GM12878 (cell line): Measurements from ENCODE around the gene TTLL3.

Source experiments
- CTCF ChIP-seq, 3 experiments: IDR thresholded peaks in 2 of 3; conservative IDR thresholded peaks in 1 of 3; 2 replicates each; pipeline ENCODE4 v1.5.1; 2011; ENCODE audit warnings: low read depth in 3 of 3, low read length in 3 of 3, mild to moderate bottlenecking in 3 of 3, control low read depth in 2 of 3, moderate library complexity in 2 of 3, inconsistent platforms in 1 of 3, mixed read lengths in 1 of 3; ENCODE audit not compliant: control insufficient read depth in 2 of 3, insufficient read depth in 1 of 3; ENCODE audit errors: extremely low read depth in 1 of 3
- EZH2 ChIP-seq: IDR thresholded peaks from 2 replicates; pipeline ENCODE4 v1.6.1; 2012; ENCODE audit warnings: low read depth, mild to moderate bottlenecking, control low read depth, inconsistent platforms, low read length, borderline replicate concordance; ENCODE audit not compliant: control insufficient read depth
- GABPA ChIP-seq: IDR thresholded peaks from 2 replicates; pipeline ENCODE4 v1.6.1; 2014; ENCODE audit warnings: antibody characterized with exemption, low read depth, mild to moderate bottlenecking, inconsistent platforms
- KDM1A ChIP-seq: fragments of 200-600 bp; sonication (generic); IDR thresholded peaks from 2 replicates; pipeline ENCODE4 v1.6.1; 2016; ENCODE audit warnings: borderline replicate concordance
- NFXL1 ChIP-seq: fragments of 450-650 bp; IDR thresholded peaks from 2 replicates; pipeline ENCODE4 v1.6.1; 2017; ENCODE audit warnings: antibody characterized with exemption, mild to moderate bottlenecking, borderline replicate concordance
- POLR2AphosphoS5 ChIP-seq: IDR thresholded peaks from 2 replicates; pipeline ENCODE4 v1.6.1; 2011; ENCODE audit warnings: mild to moderate bottlenecking, low read length, inconsistent platforms
- SMC3 ChIP-seq: IDR thresholded peaks from 2 replicates; pipeline ENCODE4 v1.6.1; 2011; ENCODE audit warnings: low read length, improper control_type of control experiment, borderline replicate concordance
- ZNF274 ChIP-seq: IDR thresholded peaks from one replicate; pipeline ENCODE4 v1.8.0; 2011; ENCODE audit not compliant: insufficient read length, insufficient read depth

- TF ChIP-seq CTCF (IDR thresholded peaks at IDR 0.05 in 2 of 3, conservative IDR thresholded peaks at IDR 0.05 in 1 of 3; ENCODE audit: control insufficient read depth in 2 of 3, extremely low read depth in 1 of 3, insufficient read depth in 1 of 3, low read depth in 3 of 3, low read length in 3 of 3), result no peak
- 0 out of 2 replicates have a peak, but pooled peaks have one; percentile 19 for TF ChIP-seq POLR2AphosphoS5
- no peak for TF ChIP-seq KDM1A
- no peak for TF ChIP-seq GABPA
- TF ChIP-seq ZNF274, result no peak
- TF ChIP-seq SMC3, result no peak
- TF ChIP-seq EZH2, result no peak
- no peak for TF ChIP-seq NFXL1
These were observed 2.1 kb upstream of the TTLL3 start for GRCh38 chr3:9807981-9808344.
